Measurements from ENCODE around the gene TMSB4Y.

Gene TMSB4Y

GRCh38 chrY:13751289-13752071 is 47.8 kb downstream of the TMSB4Y start:
- no peak overlapping the region for H3K9ac ChIP-seq (ENCODE audit: low read length)
- H3K27ac ChIP-seq (ENCODE audit: low read length) = no peak overlapping the region
- H3K4me1 ChIP-seq (ENCODE audit: low read length) = no peaks in the 10 kb centered on the region
- H3F3A ChIP-seq (ENCODE audit: insufficient read depth, low read length) = no peaks in the 10 kb centered on the region
- no peaks in the 10 kb centered on the region for H3K27me3 ChIP-seq (replicated peaks; ENCODE audit: insufficient read depth, low read length)
- no peak for DNase-seq
- no peaks in the 10 kb centered on the region for H3K36me3 ChIP-seq (replicated peaks; ENCODE audit: insufficient read depth, low read length)
- no peaks in the 10 kb centered on the region for H3K9me3 ChIP-seq (replicated peaks; ENCODE audit: insufficient read depth, low read length)
- H3K4me2 ChIP-seq (ENCODE audit: low read depth, low read length) = no peak overlapping the region
- H3K79me2 ChIP-seq (ENCODE audit: low read length) = no peaks in the 10 kb centered on the region
- TF ChIP-seq, protein P1, sequence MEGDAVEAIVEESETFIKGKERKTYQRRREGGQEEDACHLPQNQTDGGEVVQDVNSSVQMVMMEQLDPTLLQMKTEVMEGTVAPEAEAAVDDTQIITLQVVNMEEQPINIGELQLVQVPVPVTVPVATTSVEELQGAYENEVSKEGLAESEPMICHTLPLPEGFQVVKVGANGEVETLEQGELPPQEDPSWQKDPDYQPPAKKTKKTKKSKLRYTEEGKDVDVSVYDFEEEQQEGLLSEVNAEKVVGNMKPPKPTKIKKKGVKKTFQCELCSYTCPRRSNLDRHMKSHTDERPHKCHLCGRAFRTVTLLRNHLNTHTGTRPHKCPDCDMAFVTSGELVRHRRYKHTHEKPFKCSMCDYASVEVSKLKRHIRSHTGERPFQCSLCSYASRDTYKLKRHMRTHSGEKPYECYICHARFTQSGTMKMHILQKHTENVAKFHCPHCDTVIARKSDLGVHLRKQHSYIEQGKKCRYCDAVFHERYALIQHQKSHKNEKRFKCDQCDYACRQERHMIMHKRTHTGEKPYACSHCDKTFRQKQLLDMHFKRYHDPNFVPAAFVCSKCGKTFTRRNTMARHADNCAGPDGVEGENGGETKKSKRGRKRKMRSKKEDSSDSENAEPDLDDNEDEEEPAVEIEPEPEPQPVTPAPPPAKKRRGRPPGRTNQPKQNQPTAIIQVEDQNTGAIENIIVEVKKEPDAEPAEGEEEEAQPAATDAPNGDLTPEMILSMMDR (IDR thresholded peaks at IDR 0.05; ENCODE audit: low read length) = no peak
- no peak for TF ChIP-seq EZH2phosphoT487 (IDR thresholded peaks at IDR 0.05; ENCODE audit: low read length)
- TF ChIP-seq EZH2 (optimal IDR thresholded peaks at IDR 0.05; ENCODE audit: low read depth, low read length) = no peak
- H4K20me1 ChIP-seq (ENCODE audit: insufficient read depth, low read length) = no peaks in the 10 kb centered on the region
- no peak overlapping the region for H2AFZ ChIP-seq (ENCODE audit: low read length)
- no peak overlapping the region for H3K4me3 ChIP-seq (ENCODE audit: low read length)
- H3K9me2 ChIP-seq (replicated peaks; ENCODE audit: insufficient read depth, low read length) = no peaks in the 10 kb centered on the region

DNA sequence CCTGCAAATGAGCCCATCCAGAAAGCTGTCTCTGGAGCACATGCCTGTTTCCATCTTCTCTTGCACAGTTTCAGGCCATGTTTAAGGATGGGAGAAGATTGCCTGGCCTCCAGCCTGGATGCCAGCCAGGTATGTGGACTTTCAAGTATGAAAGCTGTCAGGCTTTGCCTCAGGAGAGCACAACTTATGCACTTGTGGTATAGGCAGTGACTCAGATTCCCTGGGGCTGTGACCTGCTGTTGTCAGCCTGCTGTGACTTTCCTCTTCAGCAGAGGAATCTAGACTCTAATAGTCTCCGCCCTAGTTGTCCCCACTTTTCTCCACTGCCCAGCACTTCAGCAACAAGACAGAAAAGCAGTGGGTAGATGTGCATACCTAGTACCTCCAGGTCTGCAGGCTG is 51.0 kb downstream of the TMSB4Y start:
- H3K4me1 ChIP-seq (ENCODE audit: low read length) = no peaks in the 10 kb centered on the region
- no peak overlapping the region for H3K4me2 ChIP-seq (ENCODE audit: low read depth, low read length)
- no peaks in the 10 kb centered on the region for H3K27me3 ChIP-seq (replicated peaks; ENCODE audit: insufficient read depth, low read length)
- TF ChIP-seq EZH2phosphoT487 (IDR thresholded peaks at IDR 0.05; ENCODE audit: low read length) (no peak), EZH2 (optimal IDR thresholded peaks at IDR 0.05; ENCODE audit: low read depth, low read length) (no peak)
- TF ChIP-seq, protein P1 (IDR thresholded peaks at IDR 0.05; ENCODE audit: low read length) = no peak
- no peak for DNase-seq
- H3K9me2 ChIP-seq (replicated peaks; ENCODE audit: insufficient read depth, low read length) = no peaks in the 10 kb centered on the region
- H3K4me3 ChIP-seq (ENCODE audit: low read length) = no peak overlapping the region
- H3K9me3 ChIP-seq (replicated peaks; ENCODE audit: insufficient read depth, low read length) = no peaks in the 10 kb centered on the region
- H3K79me2 ChIP-seq (ENCODE audit: low read length) = no peaks in the 10 kb centered on the region
- no peaks in the 10 kb centered on the region for H4K20me1 ChIP-seq (ENCODE audit: insufficient read depth, low read length)
- H3F3A ChIP-seq (ENCODE audit: insufficient read depth, low read length) = no peaks in the 10 kb centered on the region
- no peak overlapping the region for H3K27ac ChIP-seq (ENCODE audit: low read length)
- no peaks in the 10 kb centered on the region for H3K36me3 ChIP-seq (replicated peaks; ENCODE audit: insufficient read depth, low read length)
- no peak overlapping the region for H2AFZ ChIP-seq (ENCODE audit: low read length)
- H3K9ac ChIP-seq (ENCODE audit: low read length) = no peak overlapping the region
